ENCODE measurements around the gene RBM39.

The RBM39 gene

DNA sequence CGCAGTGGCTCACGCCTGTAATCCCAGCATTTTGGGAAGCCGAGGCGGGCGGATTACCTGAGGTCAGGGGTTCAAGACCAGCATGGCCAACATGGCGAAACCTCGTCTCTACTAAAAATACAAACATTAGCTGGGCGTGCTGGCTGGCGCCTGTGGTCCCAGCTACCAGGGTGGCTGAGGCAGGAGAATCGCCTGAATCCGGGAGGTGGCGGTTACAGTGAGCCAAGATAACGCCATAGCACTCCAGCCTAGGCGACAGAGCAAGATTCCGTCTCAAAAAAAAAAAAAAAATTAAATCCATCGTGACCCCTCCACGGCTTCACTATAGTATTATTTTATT is 76.1 kb downstream of the RBM39 start:
- DNase-seq = no peak

DNA sequence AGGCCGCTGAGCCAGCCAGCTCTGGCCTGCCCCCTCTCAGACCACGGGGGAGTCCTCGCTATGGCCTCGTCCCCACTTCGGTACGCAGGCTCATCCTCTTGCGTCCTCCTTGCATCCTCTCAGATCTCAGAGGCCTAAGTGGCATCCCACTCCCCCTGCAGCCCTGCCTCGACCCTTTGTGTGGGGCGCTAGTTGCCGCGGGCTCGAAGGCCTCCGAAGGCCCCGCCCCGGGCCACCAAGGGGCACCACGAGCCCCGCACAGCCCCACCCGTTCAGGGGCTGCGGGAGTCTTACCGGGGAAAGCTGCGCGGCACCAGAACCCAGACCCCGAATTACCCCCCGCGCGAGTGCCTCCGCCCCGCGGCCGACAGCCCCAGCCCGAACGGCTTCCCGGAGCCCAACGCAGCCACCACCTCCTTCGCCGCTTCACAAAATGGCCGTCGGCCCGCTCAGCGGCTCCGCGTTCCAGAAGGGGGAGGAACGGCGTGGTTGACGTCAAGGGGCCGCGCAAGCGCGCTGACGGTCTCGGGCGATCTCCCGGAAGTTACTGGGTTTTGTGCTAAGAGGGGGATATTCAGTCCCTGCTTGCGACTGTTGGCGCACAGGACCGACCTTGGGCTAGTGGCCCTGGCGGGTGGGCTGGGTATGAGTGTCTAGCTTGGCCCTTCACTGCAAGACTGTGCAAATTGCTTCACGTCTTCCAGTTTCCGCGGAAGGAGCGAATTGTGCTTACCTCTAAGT is 77.4 kb downstream of the RBM39 start, which contains the start of the genes CPNE1 and RBM12:
Gene CPNE1, minus strand, starts transcription at position 435 of the 741 bp plus-strand sequence. CDS start 31,977 bp downstream, outside the sequence.
Gene RBM12, minus strand, starts transcription at position 435 of the 741 bp plus-strand sequence. CDS start 9,578 bp downstream, outside the sequence.
- DNase-seq = peak; percentile 94

DNA sequence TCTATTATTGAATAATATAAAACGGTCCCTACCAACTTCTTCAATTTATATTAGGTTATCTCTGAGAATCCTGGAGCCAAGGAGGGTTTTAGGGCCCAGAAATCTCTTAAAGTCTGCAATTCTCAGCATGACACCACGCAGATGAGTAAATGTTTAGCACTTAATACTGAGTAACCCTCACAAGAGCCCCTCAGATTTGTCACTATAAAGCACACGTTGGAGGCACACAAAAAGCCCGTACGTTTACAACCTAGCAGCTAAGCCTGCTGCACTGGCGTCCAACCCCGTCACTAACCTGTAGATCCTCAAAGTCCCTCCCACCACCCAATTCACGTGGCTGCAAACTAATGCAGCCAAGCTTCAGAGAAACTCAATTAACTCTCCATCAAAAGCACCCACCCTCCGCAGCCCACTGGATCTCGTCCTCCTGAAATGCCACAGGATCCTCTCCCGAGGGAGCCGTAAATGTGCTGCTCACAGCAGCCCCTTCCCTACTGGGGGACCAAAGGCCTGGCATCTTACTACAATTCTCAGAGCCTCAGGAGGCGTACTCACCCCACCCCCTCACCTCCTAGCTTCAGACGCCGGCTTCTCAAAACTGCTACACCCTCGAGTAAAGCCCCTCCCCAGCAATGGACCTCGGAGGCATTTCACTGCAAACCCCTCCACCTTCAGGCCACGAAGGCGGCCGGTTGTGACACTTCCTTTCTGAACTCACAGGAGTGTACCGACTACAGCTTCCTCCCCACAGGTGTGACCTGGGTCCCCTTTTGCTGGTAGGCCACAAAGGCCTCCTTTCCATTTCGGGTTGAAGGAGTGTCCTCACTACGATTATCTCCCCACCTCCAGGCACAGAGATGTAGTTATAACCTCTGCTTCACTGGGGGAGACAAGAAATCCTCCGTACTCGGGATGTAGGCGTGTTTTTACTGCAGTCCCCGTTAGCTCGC is 78.3 kb downstream of the RBM39 start:
- peak; percentile 68 for DNase-seq

- DNase-seq = no peak
These were observed 79.5 kb downstream of the RBM39 start for GRCh38 chr20:35662551-35662950.

DNA sequence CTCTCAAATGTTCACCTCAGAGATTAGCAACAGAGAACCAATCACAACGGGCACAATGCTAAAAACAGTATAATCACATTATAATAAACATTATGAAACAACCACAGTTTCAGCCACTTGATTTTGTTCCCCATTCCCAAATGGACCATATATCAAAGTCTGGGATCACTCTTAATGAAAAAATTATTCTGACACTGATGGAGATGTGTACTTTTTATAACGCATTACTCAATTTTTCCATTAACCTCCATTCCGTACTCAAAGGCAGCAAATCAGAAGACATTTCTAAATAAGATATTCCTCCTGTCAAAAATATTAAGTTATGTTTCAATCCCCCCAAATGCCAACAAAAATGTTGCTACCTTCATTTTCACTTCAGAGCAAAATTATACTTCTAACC is 80.2 kb downstream of the RBM39 start:
- no peak for DNase-seq

DNA sequence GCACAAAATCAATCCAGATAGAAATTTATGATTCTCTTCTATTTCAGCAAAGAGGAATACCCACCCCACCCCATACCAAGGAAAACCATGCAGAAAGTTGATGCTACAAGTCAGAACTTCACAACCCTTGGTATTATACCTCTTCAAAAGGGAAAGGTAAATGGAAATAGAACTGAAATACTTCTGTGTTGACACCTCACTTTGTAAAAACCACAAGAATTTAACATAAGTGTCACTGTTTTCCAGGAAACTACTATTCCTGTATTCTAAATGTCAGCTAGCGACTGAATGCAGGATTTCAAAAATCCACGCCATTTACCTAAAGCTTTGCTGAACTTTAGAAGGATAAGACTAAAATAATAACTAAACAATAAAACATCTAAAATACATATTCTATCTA is 81.0 kb downstream of the RBM39 start:
- DNase-seq = no peak

DNA sequence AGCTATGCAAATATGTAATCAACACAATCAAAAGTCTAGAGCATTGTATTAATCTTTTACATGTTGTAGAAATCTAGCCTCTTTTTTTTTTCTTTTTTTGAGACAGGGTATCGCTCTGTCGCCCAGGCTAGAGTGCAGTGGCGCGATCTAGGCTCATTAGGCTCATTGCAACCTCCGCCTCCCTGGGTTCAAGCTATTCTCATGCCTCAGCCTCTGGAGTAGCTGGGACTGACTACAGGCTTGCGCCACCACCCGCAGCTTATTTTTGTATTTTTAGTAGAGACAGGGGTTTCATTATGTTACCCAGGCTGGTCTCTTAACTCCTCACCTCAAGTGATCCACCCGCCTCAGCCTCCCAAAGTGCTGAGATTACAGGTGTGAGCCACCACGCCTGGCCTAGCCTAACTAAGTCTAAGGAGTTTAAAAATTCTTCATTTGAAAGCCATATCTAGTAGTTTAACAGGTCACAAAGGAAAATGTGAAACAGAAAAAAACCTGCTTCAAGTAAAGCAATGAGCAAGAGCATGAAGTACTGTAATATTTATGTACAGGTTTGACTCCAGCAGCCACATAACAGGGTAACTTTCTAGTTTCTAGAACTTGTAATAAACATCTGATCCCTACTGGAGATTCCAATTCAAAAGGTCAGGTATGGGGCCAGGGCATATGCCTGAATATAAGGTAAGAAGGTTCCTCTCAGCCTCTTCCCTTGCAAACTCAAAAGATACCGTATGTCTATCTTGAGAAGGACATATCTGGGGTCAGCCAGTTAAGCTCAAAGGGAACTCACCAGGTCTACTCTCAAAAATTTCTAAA is 81.7 kb downstream of the RBM39 start:
- no peak for DNase-seq

DNA sequence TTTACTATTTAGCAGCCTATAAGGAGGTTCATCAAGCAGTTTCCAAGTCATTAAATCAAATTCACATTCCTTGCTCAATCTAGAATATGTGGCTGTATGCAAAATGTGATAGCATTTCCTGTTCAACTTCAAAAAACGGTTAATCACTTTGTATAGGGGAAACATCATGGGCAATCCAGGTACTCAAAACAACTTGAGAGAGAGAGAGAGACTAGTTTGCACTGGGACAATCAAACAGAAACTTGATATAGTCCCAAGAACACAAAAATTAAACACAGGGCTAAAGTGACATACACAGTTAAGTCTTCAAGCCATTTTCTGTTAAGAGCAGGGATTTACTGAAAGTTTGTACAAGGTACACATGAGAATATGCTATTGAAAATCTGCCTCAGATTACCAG is 84.8 kb downstream of the RBM39 start:
- DNase-seq = no peak

DNA sequence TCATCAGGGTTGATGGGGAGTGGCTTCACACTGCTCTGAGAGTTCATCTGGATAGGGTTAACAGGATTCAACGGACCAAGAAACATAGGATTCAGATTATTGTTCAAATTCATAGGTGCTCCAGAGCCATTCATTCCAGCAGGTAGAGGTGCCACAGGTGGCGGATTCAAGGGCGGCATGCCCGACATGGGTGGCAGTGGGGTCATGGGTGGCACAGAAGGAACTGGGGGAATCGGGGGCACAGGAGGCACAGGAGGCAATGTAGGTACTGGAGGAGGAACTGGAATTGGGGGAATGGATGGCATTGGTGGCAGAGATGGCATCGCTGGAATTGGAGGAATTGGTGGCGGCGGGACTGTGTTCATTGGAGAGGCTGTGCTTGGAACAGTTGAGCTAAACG is 87.6 kb downstream of the RBM39 start:
- DNase-seq = no peak

DNA sequence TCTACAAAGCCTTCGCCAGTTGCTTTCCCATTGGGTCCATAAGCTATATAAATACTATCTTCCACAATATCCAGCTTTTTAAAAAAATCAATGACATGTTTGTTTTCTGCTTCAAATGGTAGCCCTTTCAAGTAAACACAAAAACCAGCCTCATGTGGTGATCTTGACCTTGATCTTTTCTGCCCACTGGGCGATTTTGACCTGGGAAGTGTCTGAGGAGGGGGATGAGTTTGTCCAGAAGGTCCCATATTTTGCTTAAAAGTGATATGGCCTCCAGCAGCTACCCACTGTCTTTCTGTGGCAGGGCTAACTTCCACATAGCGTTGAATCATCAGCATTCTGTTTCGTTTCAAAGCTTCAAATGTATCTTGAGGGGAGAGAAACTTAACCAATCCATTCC is 88.2 kb downstream of the RBM39 start:
- no peak for DNase-seq
